Cerebellar cortex (tissue), 1 donor: Measurements from ENCODE around the gene CAMK2D.

Experiments used
- DNase-seq: peaks from one replicate; pipeline ENCODE4 v3.0.0-alpha.2; 2015; ENCODE audit warnings: low spot score

CAMK2D gene

GRCh38 chr4:113762186-113763028, 869 bp upstream of the CAMK2D start:
- peak; percentile 99 for DNase-seq

- peak; percentile 62 for DNase-seq
These were observed 531 bp downstream of the CAMK2D start for GRCh38 chr4:113760795-113761619.

- DNase-seq, result peak; percentile 69
These were observed 1.3 kb downstream of the CAMK2D start for GRCh38 chr4:113760094-113760794.

GRCh38 chr4:113759696-113760093, 1.8 kb downstream of the CAMK2D start:
- peak; percentile 49 for DNase-seq

GRCh38 chr4:113758372-113758771, 3.2 kb downstream of the CAMK2D start:
- no peak for DNase-seq

- DNase-seq, result peak; percentile 51
These were observed 4.1 kb downstream of the CAMK2D start for GRCh38 chr4:113757486-113757885.

GRCh38 chr4:113756005-113756410, 5.5 kb downstream of the CAMK2D start:
- DNase-seq, result peak; percentile 46

GRCh38 chr4:113750734-113751133, 10.8 kb downstream of the CAMK2D start:
- DNase-seq, result no peak

- no peak for DNase-seq
These were observed 11.2 kb downstream of the CAMK2D start for GRCh38 chr4:113750296-113750695.

GRCh38 chr4:113749178-113749577, 12.4 kb downstream of the CAMK2D start:
- no peak for DNase-seq

GRCh38 chr4:113747949-113748348, 13.6 kb downstream of the CAMK2D start:
- DNase-seq, result no peak

GRCh38 chr4:113745711-113746110, 15.8 kb downstream of the CAMK2D start:
- DNase-seq, result no peak

GRCh38 chr4:113744667-113745240, 16.8 kb downstream of the CAMK2D start:
- DNase-seq, result no peak

- DNase-seq, result no peak
These were observed 17.8 kb downstream of the CAMK2D start for GRCh38 chr4:113743690-113744089.

- no peak for DNase-seq
These were observed 18.9 kb downstream of the CAMK2D start for GRCh38 chr4:113742643-113743042.

GRCh38 chr4:113741956-113742355, 19.6 kb downstream of the CAMK2D start:
- no peak for DNase-seq

GRCh38 chr4:113740857-113741379, 20.6 kb downstream of the CAMK2D start:
- DNase-seq, result no peak

- DNase-seq, result no peak
These were observed 22.3 kb downstream of the CAMK2D start for GRCh38 chr4:113739197-113739596.

GRCh38 chr4:113738251-113738650, 23.3 kb downstream of the CAMK2D start:
- no peak for DNase-seq

GRCh38 chr4:113733685-113734084, 27.9 kb downstream of the CAMK2D start:
- DNase-seq, result no peak

- no peak for DNase-seq
These were observed 28.5 kb downstream of the CAMK2D start for GRCh38 chr4:113732967-113733527.
